GM10248 (cell line): ENCODE measurements around the gene PCNT.

ENCODE experiments used
- CTCF ChIA-PET: fragments of 300-600 bp; sonication (Branson Sonifier 250); formaldehyde crosslinking; extraction: SDS; loops from one replicate; lab custom pipeline; 2021; ENCODE audit warnings: antibody characterized with exemption; lab: Yijun Ruan, JAX
- POLR2A ChIA-PET: fragments of 350-650 bp; sonication (Branson Sonifier 250); formaldehyde crosslinking; extraction: SDS; loops from one replicate; lab custom pipeline; 2020; ENCODE audit warnings: antibody characterized with exemption; lab: Yijun Ruan, JAX
- DNase-seq: peaks from one replicate; pipeline ENCODE4 v3.0.0; 2012; ENCODE audit errors: extremely low spot score
- TF ChIP-seq, protein P1 (sequence below): IDR thresholded peaks from 2 replicates; pipeline ENCODE4 v1.5.1; 2012; ENCODE audit warnings: mild to moderate bottlenecking, low read depth; ENCODE audit errors: extremely low read depth, missing control alignments, control extremely low read depth

Gene PCNT

DNA sequence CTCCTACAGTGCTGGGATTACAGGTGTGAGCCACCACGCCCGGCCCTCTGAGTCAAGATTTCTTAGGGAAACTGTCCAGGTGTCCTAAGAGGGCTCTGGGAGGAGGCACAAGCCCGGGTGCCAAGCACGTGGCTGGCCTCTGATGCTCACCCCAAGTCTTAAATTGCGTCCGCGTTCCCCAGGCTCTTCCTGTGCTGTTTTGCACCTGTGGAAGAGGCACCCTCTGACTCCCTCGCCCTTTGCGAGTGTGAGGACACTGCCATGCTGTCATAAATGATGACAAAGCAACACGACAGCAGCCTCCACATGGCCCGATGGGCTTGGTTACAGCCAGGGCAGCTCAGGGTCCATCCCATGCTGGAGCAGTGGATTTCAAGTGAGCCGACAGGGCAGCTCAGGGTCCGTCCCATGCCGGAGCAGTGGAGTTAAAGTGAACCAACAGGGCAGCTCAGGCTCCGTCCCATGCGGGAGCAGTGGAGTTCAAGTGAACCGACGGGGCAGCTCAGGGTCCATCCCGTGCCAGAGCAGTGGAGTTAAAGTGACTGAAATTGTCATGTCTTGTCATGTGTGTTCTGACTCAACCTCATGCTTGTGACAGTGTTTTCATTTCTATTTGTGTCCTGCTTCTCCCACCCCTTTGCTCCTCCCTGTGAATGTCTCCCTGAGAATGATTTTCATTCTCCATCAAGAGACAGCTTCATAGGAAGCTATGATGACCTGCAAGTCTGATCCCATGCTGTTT lies 33.9 kb downstream of the PCNT start:
- ChIA-PET POLR2A (no interaction called here), CTCF (interaction anchor here (1.4 kb wide), 1 partner anchor 11 kb away, joined by 4 read pairs; no protein-coding TSS in a partner anchor)
- DNase-seq, result no peak
- TF ChIP-seq, protein P1, sequence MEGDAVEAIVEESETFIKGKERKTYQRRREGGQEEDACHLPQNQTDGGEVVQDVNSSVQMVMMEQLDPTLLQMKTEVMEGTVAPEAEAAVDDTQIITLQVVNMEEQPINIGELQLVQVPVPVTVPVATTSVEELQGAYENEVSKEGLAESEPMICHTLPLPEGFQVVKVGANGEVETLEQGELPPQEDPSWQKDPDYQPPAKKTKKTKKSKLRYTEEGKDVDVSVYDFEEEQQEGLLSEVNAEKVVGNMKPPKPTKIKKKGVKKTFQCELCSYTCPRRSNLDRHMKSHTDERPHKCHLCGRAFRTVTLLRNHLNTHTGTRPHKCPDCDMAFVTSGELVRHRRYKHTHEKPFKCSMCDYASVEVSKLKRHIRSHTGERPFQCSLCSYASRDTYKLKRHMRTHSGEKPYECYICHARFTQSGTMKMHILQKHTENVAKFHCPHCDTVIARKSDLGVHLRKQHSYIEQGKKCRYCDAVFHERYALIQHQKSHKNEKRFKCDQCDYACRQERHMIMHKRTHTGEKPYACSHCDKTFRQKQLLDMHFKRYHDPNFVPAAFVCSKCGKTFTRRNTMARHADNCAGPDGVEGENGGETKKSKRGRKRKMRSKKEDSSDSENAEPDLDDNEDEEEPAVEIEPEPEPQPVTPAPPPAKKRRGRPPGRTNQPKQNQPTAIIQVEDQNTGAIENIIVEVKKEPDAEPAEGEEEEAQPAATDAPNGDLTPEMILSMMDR, result no peak

DNA sequence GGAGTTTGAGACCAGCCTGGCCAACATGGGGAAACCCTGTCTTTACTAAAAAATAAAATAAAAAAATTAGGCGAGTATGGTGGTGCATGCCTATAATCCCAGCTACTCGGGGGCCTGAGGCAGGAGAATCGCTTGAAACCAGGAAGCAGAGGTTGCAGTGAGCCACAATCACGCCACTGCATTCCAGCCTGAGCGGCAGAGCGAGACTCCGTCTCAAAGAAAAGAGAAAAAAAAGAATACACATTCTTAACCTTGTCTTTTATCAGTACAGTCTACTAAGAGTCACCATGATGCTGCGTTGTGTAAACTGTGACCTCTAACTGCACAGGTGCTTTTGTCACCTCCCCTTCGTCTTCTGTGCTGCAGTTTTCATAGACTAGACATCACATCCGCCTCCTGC lies 37.2 kb downstream of the PCNT start:
- ChIA-PET POLR2A (no interaction called here), CTCF (no interaction called here)
- TF ChIP-seq, protein P1, result no peak
- no peak for DNase-seq

DNA sequence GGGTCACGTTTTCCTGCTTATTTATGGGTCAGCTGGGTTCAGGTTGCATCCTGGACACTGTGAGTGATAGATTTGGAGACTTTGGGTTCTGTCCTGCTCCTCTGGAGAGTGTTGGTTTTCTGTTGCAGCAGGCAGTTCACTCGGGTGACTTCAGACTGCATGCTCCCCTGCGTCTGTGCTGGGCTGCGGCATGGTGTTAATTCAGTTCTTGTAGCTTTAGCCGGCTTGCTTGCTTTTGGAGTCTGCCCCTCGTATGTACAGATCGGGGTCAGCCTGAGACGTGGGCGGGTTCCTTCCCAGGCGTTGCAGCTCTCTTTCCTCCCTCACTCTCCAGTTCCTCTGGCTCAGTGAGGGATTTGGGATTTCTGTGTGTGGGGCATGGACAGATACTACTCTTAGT lies 38.0 kb downstream of the PCNT start:
- no peak for DNase-seq
- ChIA-PET POLR2A (no interaction called here), CTCF (interaction anchor here (0.8 kb wide), 1 partner anchor 38 kb away, joined by 3 read pairs; no protein-coding TSS in a partner anchor)
- TF ChIP-seq, protein P1, result no peak

DNA sequence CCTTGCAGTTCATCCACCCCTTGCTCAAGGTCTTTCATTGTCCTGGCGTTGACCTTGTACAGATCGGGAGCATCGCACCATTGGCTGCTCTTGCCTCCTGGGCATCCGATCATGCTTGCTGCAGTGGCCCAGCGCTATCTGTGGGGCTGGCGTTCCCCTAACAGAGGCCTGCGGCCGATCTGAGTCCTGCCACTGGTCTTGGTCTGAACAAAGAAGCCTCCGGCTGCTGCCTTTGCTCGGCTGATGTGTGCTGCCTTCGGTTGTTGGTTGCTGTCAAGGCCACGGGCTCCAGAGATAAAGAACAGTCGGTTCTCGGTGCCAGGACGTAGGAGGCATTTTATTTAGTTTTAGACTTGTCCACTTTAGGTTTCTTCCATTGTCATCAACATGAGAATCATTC lies 39.0 kb downstream of the PCNT start:
- no peak for DNase-seq
- TF ChIP-seq, protein P1, result no peak
- ChIA-PET CTCF (no interaction called here), POLR2A (no interaction called here)

DNA sequence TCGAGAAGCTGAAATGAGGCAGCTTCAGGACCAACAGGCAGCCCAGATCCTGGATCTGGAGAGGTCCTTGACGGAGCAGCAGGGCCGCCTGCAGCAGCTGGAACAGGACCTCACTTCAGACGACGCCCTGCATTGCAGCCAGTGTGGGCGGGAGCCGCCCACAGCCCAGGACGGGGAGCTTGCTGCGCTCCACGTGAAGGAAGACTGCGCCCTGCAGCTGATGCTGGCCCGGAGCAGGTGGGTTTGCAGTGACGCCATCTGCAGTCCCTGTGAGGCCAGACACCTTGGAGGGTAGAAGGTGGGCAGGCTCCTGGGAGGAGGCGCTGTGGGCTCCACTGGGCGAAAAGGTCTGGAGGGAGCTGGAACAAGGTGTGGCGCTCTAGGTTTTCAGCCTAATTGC lies 39.7 kb downstream of the PCNT start:
- ChIA-PET POLR2A (no interaction called here), CTCF (interaction anchor here (1.0 to 1.2 kb wide), 3 partner anchors 12 to 41 kb away, joined by 3 read pairs; partner anchors contain the start of gene C21orf58)
- no peak for DNase-seq
- TF ChIP-seq, protein P1, result no peak

DNA sequence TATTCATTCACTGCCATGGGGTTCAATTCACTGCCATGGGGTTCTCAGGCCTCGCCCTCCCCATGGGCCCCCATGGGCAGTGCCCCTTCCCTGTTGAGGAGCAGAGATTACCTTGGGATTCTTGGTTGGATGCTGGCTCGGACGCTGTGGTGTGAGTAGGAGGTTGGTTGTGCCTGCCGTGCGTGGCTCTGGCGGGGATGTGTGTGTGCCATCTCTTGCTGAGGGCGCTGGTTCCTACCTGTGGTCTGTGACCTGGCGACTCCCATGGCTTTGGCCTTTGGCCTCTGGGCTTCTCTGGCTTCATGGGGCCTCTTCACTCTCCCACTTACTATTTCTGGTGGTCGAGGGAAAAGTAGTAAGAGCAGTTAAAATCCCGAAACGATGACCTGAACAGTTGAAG lies 42.1 kb downstream of the PCNT start:
- ChIA-PET POLR2A (no interaction called here), CTCF (no interaction called here)
- TF ChIP-seq, protein P1, result no peak
- no peak for DNase-seq
